Measurements from ENCODE around the gene CUL9.

Gene CUL9

DNA sequence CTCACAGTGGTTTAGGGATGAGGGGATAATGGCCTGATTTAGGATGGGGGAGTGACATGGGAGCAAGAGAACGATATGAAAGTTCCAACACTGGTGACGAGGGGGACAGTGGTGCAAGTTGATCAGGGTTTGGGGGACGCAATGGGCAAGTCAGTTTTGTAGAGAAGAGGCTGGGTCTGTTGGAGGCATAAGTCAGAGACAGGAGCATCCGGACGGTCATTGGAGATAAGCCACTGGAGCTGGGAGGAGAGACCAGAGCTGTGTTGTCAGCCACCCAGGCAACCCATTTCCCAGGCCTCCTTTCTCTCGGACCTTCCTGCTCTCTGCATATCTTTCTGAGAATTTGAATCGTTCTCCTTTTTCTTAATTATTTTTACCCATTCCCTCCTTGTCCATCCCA lies 37.8 kb downstream of the CUL9 start:
- TF ChIP-seq, protein P1, sequence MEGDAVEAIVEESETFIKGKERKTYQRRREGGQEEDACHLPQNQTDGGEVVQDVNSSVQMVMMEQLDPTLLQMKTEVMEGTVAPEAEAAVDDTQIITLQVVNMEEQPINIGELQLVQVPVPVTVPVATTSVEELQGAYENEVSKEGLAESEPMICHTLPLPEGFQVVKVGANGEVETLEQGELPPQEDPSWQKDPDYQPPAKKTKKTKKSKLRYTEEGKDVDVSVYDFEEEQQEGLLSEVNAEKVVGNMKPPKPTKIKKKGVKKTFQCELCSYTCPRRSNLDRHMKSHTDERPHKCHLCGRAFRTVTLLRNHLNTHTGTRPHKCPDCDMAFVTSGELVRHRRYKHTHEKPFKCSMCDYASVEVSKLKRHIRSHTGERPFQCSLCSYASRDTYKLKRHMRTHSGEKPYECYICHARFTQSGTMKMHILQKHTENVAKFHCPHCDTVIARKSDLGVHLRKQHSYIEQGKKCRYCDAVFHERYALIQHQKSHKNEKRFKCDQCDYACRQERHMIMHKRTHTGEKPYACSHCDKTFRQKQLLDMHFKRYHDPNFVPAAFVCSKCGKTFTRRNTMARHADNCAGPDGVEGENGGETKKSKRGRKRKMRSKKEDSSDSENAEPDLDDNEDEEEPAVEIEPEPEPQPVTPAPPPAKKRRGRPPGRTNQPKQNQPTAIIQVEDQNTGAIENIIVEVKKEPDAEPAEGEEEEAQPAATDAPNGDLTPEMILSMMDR (IDR thresholded peaks at IDR 0.05; ENCODE audit: low read depth, low read length, missing control alignments), result no peak
- H3K4me3 ChIP-seq (replicated peaks; ENCODE audit: low read depth, low read length), result no peak overlapping the region
- DNase-seq (ENCODE audit: extremely low read depth, low read depth), result no peak

DNA sequence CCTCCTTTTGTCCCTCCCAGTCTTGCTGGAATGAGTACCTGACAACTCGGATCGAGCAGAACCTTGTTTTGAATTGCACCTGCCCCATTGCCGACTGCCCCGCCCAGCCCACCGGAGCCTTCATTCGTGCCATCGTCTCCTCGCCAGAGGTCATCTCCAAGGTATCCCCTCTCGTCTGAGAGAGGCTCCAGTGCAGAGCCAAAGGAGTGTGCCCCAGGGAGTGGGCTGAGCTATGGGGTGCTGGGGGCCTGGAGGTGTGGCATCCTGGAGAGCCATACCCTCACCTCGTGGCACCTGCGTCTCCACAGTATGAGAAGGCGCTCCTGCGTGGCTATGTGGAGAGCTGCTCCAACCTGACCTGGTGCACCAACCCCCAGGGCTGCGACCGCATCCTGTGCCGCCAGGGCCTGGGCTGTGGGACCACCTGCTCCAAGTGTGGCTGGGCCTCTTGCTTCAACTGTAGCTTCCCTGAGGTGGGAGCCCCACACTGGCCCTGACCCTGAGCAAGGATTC lies 38.5 kb downstream of the CUL9 start:
- no peak for DNase-seq (ENCODE audit: extremely low read depth, low read depth)
- TF ChIP-seq, protein P1 (IDR thresholded peaks at IDR 0.05; ENCODE audit: low read depth, low read length, missing control alignments), result no peak

DNA sequence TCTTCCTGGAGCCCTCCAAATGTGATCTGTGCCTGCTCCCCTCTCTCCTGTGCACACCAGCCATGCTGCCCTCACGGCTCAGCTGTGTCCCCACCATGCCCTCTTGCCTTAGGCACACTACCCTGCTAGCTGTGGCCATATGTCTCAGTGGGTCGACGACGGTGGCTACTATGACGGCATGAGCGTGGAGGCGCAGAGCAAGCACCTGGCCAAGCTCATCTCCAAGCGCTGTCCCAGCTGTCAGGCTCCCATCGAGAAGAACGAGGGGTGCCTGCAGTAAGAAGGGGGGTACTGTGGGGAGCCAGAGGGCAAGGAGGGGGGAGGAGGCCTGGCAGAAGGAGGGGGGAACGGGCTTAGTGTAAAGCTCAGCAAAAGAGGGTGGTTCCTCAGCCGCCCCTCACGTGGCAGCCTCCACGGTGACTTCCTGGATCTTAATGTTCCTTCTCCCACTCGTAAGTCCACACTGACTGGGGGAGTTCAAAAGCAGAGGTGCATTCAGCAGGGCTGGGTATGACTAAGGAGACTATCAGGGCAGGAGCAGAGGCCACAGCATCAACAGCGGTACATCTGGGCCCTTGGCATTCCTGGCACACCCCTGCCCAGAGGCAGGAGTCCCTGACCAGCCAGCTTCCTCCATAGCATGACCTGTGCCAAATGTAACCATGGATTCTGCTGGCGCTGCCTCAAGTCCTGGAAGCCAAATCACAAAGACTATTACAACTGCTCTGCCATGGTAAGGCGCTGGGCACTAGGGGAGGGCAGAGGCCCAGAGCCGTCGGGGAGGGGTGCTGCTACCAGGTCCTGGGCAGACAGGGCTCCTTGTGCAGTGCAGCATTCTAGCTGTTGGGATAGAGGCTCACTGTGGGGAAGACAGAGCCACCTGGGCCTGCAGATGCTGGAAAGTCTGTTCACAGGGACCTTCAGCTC lies 39.3 kb downstream of the CUL9 start:
- no peak for DNase-seq (ENCODE audit: extremely low read depth, low read depth)
- TF ChIP-seq, protein P1 (IDR thresholded peaks at IDR 0.05; ENCODE audit: low read depth, low read length, missing control alignments), result no peak
- H3K4me3 ChIP-seq (replicated peaks; ENCODE audit: low read depth, low read length), result no peak overlapping the region

More for the DNA sequence above, 38.5 kb downstream of the CUL9 start:
- H3K4me3 ChIP-seq (replicated peaks; ENCODE audit: low read depth, low read length), result no peak overlapping the region

DNA sequence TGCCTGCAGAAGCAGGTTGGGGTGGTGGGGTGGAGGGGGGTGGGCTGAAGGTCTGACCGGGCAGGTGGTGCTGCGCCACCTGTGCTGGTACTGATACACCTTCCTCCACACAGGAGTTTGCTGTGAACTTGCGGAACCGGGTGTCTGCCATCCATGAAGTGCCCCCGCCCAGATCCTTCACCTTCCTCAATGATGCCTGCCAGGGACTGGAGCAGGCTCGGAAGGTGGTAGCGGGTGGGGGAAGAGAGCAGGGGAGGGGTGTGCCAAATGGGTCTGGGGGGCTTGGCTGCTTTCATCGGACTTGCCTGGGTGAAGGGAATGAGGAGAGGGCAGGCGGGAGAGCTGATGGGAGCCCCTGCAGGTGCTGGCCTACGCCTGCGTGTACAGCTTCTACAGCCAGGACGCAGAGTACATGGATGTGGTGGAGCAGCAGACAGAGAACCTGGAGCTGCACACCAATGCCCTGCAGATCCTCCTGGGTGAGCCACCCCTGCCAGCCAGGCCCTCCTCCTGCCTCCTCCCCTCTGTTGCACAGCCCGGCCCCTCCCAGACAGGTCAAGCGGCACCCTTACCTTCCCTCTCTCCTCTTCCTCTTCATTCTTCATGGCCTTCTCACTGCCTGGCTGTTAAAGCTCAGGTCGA lies 40.5 kb downstream of the CUL9 start:
- TF ChIP-seq, protein P1 (IDR thresholded peaks at IDR 0.05; ENCODE audit: low read depth, low read length, missing control alignments), result no peak
- no peak for DNase-seq (ENCODE audit: extremely low read depth, low read depth)
- H3K4me3 ChIP-seq (replicated peaks; ENCODE audit: low read depth, low read length), result no peak overlapping the region

DNA sequence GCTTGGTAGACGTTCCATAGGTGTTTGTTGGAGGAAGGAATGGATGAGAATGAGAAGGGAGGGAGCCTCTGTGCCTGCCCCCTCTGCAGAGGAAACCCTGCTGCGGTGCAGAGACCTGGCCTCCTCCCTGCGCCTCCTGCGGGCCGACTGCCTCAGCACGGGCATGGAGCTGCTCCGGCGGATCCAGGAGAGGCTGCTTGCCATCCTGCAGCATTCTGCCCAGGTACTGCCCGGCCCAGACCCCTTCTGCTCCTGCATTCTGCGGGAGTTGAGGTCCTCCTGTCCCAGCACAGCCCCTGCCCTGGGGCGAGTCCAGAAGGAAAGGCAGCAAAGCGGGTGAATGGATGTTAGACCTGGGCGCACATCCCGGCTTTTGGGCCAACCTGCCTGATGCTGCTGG lies 41.2 kb downstream of the CUL9 start:
- TF ChIP-seq, protein P1 (IDR thresholded peaks at IDR 0.05; ENCODE audit: low read depth, low read length, missing control alignments), result no peak
- H3K4me3 ChIP-seq (replicated peaks; ENCODE audit: low read depth, low read length), result no peak overlapping the region
- DNase-seq (ENCODE audit: extremely low read depth, low read depth), result no peak

DNA sequence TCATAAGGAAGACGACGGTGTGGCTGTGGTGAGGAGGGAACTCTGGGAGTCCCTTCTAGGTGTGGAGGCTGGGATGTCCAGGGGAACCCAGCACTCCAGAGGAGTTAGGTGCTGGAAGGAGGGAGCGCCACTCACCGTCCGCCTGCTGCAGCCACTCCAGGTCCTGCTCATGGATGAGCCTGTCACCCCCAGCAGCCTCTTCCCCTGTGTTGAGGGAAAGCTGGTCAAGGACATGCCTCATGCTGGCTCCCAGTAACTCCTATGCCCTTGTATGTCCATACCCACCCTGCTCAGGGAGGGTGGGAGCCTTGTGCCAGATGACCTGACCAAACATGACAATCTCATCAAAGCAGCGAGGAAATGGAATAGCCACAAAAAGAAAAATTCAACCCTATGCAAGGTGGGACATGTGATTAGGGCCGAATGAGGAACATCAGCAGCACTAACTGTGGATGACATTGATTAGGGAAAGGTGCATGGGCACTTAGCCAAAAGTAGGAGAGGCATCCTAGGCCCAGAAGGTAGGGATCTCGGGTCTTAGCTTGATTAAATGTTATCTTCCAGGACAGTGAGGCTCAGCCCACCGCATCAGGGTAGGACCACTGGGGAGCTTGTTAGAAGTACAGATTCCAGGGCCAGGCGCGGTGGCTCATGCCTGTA lies 44.3 kb downstream of the CUL9 start:
- TF ChIP-seq, protein P1 (IDR thresholded peaks at IDR 0.05; ENCODE audit: low read depth, low read length, missing control alignments), result no peak
- H3K4me3 ChIP-seq (replicated peaks; ENCODE audit: low read depth, low read length), result no peak overlapping the region
- DNase-seq (ENCODE audit: extremely low read depth, low read depth), result no peak
